ENCODE measurements around the gene APBB1. TPM values are rescaled to one million over a fixed set of nuclear protein-coding genes. Genes with fewer than 3 reads are reported as not detected.

The APBB1 gene
- total and polyA plus RNA-seq, 9 of the 15 experiments (the other 6 are each of a cell fraction or from before 2014, with no cell fraction given): 0.04 to 0.73 (median 0.40) TPM

GRCh38 chr11:6389905-6390717 lies 28.8 kb downstream of the APBB1 start, which contains the start of gene SMPD1 (continued):
- TF ChIP-seq MYNN (IDR thresholded peaks at IDR 0.05) (no peak; the same call in 1 of the 2 replicates), MYNN (CRISPR knock-in tag; IDR thresholded peaks at IDR 0.05) (no peak), ZKSCAN1 (IDR thresholded peaks at IDR 0.05; ENCODE audit: low read depth, low read length) (no peak), ETS2 (tag; IDR thresholded peaks at IDR 0.05; ENCODE audit: borderline replicate concordance, poor library complexity, severe bottlenecking) (no peak), DLX4 (CRISPR knock-in tag; IDR thresholded peaks at IDR 0.05) (no peak), ZNF277 (CRISPR knock-in tag; IDR thresholded peaks at IDR 0.05; ENCODE audit: borderline replicate concordance) (no peak), MEF2A (IDR thresholded peaks at IDR 0.05; ENCODE audit: control insufficient read depth, low read depth, low read length) (no peak), PHB2 (IDR thresholded peaks at IDR 0.05; ENCODE audit: low read depth) (no peak), OTX1 (CRISPR knock-in tag; IDR thresholded peaks at IDR 0.05) (no peak), ZBTB5 (IDR thresholded peaks at IDR 0.05) (no peak), MLLT1 (IDR thresholded peaks at IDR 0.05) (no peak), E2F6 (IDR thresholded peaks at IDR 0.05; ENCODE audit: borderline replicate concordance in 1 of 2, extremely low read depth in 1 of 2, insufficient read depth in 1 of 2, insufficient read length in 1 of 2, low read depth in 1 of 2, low read length in 1 of 2, poor library complexity in 1 of 2, severe bottlenecking in 1 of 2) (peak; percentile 73 to 88), ZNF347 (CRISPR knock-in tag; IDR thresholded peaks at IDR 0.05; ENCODE audit: low read depth) (no peak), MCM2 (IDR thresholded peaks at IDR 0.05; ENCODE audit: low read depth) (no peak), HMG20B (CRISPR knock-in tag; IDR thresholded peaks at IDR 0.05) (no peak), GTF2A2 (tag; IDR thresholded peaks at IDR 0.05) (no peak)

Data from K562 (cell line).